ENCODE results near the gene VPREB3. TPM values are rescaled to one million over a fixed set of nuclear protein-coding genes. Genes with fewer than 3 reads are reported as not detected.

VPREB3 gene
- total and polyA plus RNA-seq, 2 of the 8 experiments (the other 6 are each of a cell fraction or from before 2014, with no cell fraction given), result 0.52 to 4.6 TPM

DNA sequence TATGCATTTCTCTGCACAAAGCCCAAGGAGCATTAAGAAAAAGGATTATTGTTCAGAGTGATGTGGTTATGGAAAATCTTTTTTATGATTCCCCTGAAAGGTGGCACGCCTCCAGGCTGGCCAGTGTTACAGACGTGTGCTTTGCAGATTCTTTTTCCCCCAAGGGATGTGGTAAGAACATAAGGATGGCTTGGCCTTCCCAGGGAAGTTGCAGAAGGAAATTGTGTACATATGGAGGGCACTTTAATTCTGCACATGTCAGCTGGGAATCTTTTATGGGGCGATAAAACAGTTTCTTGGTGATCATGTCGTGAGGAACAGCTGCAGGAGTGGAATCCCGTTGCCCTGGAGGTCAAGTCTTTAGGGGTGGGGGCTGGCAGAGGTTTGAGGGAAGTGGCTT lies 42.2 kb upstream of the VPREB3 start:
- H3K36me3 ChIP-seq (ENCODE audit: control insufficient read depth in 2 of 4, insufficient read depth in 4 of 4, low read length in 3 of 4), result peaks cover 15 to 50% (median 37%) of the 10 kb centered on the region in 4 experiments; a peak in 7 of 8 replicates
- TF ChIP-seq, protein P1, sequence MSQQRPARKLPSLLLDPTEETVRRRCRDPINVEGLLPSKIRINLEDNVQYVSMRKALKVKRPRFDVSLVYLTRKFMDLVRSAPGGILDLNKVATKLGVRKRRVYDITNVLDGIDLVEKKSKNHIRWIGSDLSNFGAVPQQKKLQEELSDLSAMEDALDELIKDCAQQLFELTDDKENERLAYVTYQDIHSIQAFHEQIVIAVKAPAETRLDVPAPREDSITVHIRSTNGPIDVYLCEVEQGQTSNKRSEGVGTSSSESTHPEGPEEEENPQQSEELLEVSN (IDR thresholded peaks at IDR 0.05), result no peak
- TF ChIP-seq TAF7 (optimal IDR thresholded peaks at IDR 0.05; ENCODE audit: borderline replicate concordance, low read depth, low read length) (no peak), POLR2A (IDR thresholded peaks at IDR 0.05; ENCODE audit: control extremely low read depth in 1 of 2, low read depth in 2 of 2, low read length in 2 of 2) (no peak), CHD1 (IDR thresholded peaks at IDR 0.05; ENCODE audit: low read depth, low read length) (no peak), SAP30 (IDR thresholded peaks at IDR 0.05; ENCODE audit: insufficient read depth, insufficient replicate concordance, low read length) (no peak)
- no peak overlapping the region for H3K56ac ChIP-seq (replicated peaks; ENCODE audit: insufficient read length, low read depth, low read length)
- no peak for DNase-seq (ENCODE audit: low read depth in 1 of 2, low spot score in 2 of 2)
- no peak overlapping the region for H2AK5ac ChIP-seq (ENCODE audit: low read depth, low read length)
- WGBS, 2 experiments (ENCODE audit: extremely low coverage in 1 of 2, insufficient coverage in 1 of 2, insufficient read length in 1 of 2, insufficient replicate concordance in 2 of 2, low coverage in 1 of 2, low lambda C conversion rate in 2 of 2, missing lambda C conversion rate in 1 of 2), result 93% methylated on average over 5 of the region's 5 CpGs; no CpG with 5 or more reads in 1 of the 2 experiments
- no peaks in the 10 kb centered on the region for H3K9me3 ChIP-seq (ENCODE audit: insufficient read depth in 2 of 2, low read depth in 1 of 2, low read length in 1 of 2)
- no peak overlapping the region for H2BK12ac ChIP-seq (ENCODE audit: low read depth, low read length)
- ChIA-PET POLR2A (ENCODE audit: partially characterized antibody) (interaction anchor here (1.1 kb wide), 1 partner anchor 10 kb away, joined by 6 read pairs; the partner anchor contains the start of gene SMARCB1), CTCF (ENCODE audit: partially characterized antibody) (interaction anchor here (2.3 kb wide), 1 partner anchor 53 kb away, joined by 7 read pairs; no protein-coding TSS in a partner anchor)
- no peak for FAIRE-seq
- H3K9ac ChIP-seq (replicated peaks in 1 of 4; ENCODE audit: extremely low read depth in 1 of 4, low read depth in 3 of 4, low read length in 3 of 4), result no peak overlapping the region
- peaks cover 2 to 20% of the 10 kb centered on the region in 2 experiments for H4K20me1 ChIP-seq (replicated peaks in 1 of 2; ENCODE audit: control insufficient read depth in 1 of 2, insufficient read depth in 2 of 2, low read length in 2 of 2)
- H2BK20ac ChIP-seq (ENCODE audit: low read length), result no peak overlapping the region
- H3K4ac ChIP-seq (replicated peaks; ENCODE audit: insufficient read length, low read depth, low read length), result no peak overlapping the region
- no peaks in the 10 kb centered on the region for H3K4me1 ChIP-seq (replicated peaks in 1 of 4; ENCODE audit: control insufficient read depth in 3 of 4, insufficient read depth in 4 of 4, low read length in 3 of 4)
- no peak overlapping the region for H3K14ac ChIP-seq (ENCODE audit: insufficient read length)
- H3K4me2 ChIP-seq (ENCODE audit: insufficient read depth in 1 of 2, low read depth in 2 of 2, low read length in 2 of 2), result no peak overlapping the region
- no peak overlapping the region for H2BK120ac ChIP-seq (replicated peaks; ENCODE audit: low read depth, low read length)
- H4K91ac ChIP-seq (replicated peaks; ENCODE audit: insufficient read length, low read length), result no peak overlapping the region
- H2AFZ ChIP-seq (ENCODE audit: low read length), result no peak overlapping the region
- H3K18ac ChIP-seq (ENCODE audit: extremely low read depth, low read length), result no peak overlapping the region
- H2BK15ac ChIP-seq (ENCODE audit: low read length), result no peak overlapping the region
- H4K5ac ChIP-seq (ENCODE audit: insufficient read length, low read depth, low read length), result no peak overlapping the region
- no peaks in the 10 kb centered on the region for H3K23me2 ChIP-seq (ENCODE audit: low read depth, low read length)
- no peaks in the 10 kb centered on the region; the same call in 1 of the 2 replicates for H3K79me1 ChIP-seq (ENCODE audit: low read depth, low read length)
- no peak overlapping the region for H3K27ac ChIP-seq (ENCODE audit: low read depth, low read length)
- no peaks in the 10 kb centered on the region for H3K27me3 ChIP-seq (replicated peaks in 1 of 4; ENCODE audit: control insufficient read depth in 3 of 4, extremely low read depth in 1 of 4, insufficient read depth in 3 of 4, low read length in 3 of 4)
- H3K79me2 ChIP-seq (ENCODE audit: control insufficient read depth in 1 of 2, insufficient read depth in 2 of 2, low read length in 2 of 2), result peaks cover 0 to 15% of the 10 kb centered on the region in 2 experiments; a peak in 2 of 4 replicates
- H3K4me3 ChIP-seq (ENCODE audit: extremely low read depth in 1 of 4, insufficient read depth in 2 of 4, low read depth in 3 of 4, low read length in 4 of 4), result no peak overlapping the region
- no peak overlapping the region for H4K8ac ChIP-seq (ENCODE audit: extremely low read depth, insufficient read depth, low read length)
- no peak overlapping the region for H2BK5ac ChIP-seq (ENCODE audit: low read depth, low read length)
- H3K23ac ChIP-seq (ENCODE audit: insufficient read length), result no peak overlapping the region
